Activated T-helper 1 cell treated with anti-CD3 and anti-CD28 coated beads, Interleukin-12 subunit alpha, Interleukin-12 subunit beta, Interleukin-2, Interleukin-4 antibody, amounts not matched to agents 30 ng/mL and 10 ng/mL and 1 ng/mL, durations not matched to agents 14 hours and 24 hours and 36 hours (primary cell): ENCODE results near the gene USP20. TPM values are rescaled to one million over a fixed set of nuclear protein-coding genes. Genes with fewer than 3 reads are reported as not detected.
A peak's percentile ranks its signal among the peaks of the same experiment; 100 is the strongest.

Experiments
- DNase-seq: peaks from one replicate; pipeline ENCODE4 v3.0.0; 2021; ENCODE audit warnings: low spot score
- H3K27ac Mint-ChIP-seq: one replicate; pipeline ENCODE4 v1.8.0; 2021; ENCODE audit warnings: mild to moderate bottlenecking, mixed read lengths
- H3K27me3 Mint-ChIP-seq: one replicate; pipeline ENCODE4 v1.8.0; 2022; ENCODE audit warnings: mild to moderate bottlenecking, moderate library complexity, mixed read lengths; ENCODE audit not compliant: insufficient read depth
- H3K36me3 Mint-ChIP-seq: one replicate; pipeline ENCODE4 v1.8.0; 2021; ENCODE audit warnings: low read depth, mixed read lengths
- H3K4me1 Mint-ChIP-seq: one replicate; pipeline ENCODE4 v1.8.0; 2021; ENCODE audit warnings: low read depth, mixed read lengths
- H3K4me3 Mint-ChIP-seq: one replicate; pipeline ENCODE4 v1.8.0; 2021; ENCODE audit warnings: mild to moderate bottlenecking, moderate library complexity, mixed read lengths
- H3K9me3 Mint-ChIP-seq: one replicate; pipeline ENCODE4 v1.8.0; 2021; ENCODE audit warnings: mixed read lengths
- intact Hi-C: fragments of 100-400 bp; cut with micrococcal nuclease; formaldehyde crosslinking; loops from one replicate; pipeline ENCODE4 v1.15.1; 2024
- total RNA-seq: library from RNA; stranded (reverse); gene quantifications from 2 replicates; pipeline ENCODE4 v1.2.3, GENCODE V29; 2022

Gene USP20
- total RNA-seq, 1 donor from 2014 or later: 50.2 TPM

DNA sequence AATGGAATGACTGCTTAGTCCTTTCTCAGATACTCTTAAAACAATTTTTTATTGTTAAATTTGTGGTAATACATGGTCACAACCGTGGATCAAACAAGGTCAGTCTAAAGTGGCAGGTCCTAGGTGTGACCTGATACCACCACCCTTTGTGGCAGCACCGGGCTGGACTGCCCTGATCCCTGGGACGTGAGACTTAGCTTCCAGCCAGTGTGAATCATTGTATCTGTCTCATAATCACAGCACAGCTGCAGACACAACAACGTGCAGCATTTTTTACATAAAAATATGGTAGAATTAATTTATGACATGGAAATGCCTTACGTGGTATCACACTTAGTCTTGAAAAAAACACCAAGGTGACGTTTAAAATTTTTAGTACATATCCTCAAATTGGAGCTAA lies 24.5 kb upstream of the USP20 start:
- Mint-ChIP-seq H3K9me3 (no peaks in the 10 kb centered on the region), H3K27ac (no peak overlapping the region), H3K4me1 (peaks cover 24% of the 10 kb centered on the region), H3K4me3 (no peak overlapping the region), H3K36me3 (peaks cover 64% of the 10 kb centered on the region), H3K27me3 (no peaks in the 10 kb centered on the region)
- intact Hi-C loops: no loop called here
- no peak for DNase-seq

DNA sequence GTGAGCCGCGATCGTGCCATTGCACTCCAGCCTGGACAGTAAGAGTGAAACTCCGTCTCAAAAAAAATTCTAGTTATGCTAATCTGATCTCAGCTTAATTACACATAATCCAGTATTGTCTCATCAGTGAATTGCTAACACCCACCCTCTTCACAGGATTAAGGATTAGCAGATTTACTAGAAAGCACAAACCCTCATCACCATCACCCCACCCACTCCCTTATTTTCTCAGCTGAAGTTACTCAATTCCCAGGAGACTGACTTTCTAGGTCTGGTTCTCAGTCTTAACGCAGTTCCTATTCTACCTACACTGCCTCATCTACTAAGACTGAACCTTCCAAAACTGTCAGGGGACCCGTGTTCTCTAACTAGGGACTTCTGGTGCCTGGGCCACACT lies 23.3 kb upstream of the USP20 start:
- H3K9me3 Mint-ChIP-seq: no peaks in the 10 kb centered on the region
- intact Hi-C loops: no loop called here
- peaks cover 62% of the 10 kb centered on the region for H3K36me3 Mint-ChIP-seq
- H3K27ac Mint-ChIP-seq: no peak overlapping the region
- H3K4me1 Mint-ChIP-seq: peaks cover 13% of the 10 kb centered on the region
- no peaks in the 10 kb centered on the region for H3K27me3 Mint-ChIP-seq
- no peak overlapping the region for H3K4me3 Mint-ChIP-seq
- DNase-seq: no peak

DNA sequence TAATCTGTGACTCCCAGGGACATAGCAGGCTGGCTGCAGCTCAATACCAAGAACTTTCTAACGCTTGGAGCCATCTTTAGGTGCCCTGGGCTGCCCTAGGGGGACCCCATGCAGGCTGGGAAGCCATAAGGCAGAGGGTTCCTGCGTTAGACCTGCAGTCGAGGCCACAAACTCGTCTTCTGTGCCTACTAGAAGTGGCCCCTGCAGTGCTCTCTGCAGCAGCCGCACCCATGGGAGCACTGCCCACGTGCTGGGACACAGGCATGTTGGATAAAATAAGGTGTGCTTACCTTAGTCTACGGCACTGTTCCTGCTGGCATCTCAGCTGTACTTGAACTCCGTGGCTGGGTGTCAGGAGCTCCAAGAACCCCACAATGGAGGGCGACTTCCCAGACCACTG lies 22.9 kb upstream of the USP20 start:
- Mint-ChIP-seq H3K36me3 (peaks cover 58% of the 10 kb centered on the region), H3K27me3 (no peaks in the 10 kb centered on the region), H3K4me3 (no peak overlapping the region), H3K27ac (no peak overlapping the region), H3K9me3 (no peaks in the 10 kb centered on the region), H3K4me1 (peaks cover 9% of the 10 kb centered on the region)
- no peak for DNase-seq
- intact Hi-C loops: no loop called here

DNA sequence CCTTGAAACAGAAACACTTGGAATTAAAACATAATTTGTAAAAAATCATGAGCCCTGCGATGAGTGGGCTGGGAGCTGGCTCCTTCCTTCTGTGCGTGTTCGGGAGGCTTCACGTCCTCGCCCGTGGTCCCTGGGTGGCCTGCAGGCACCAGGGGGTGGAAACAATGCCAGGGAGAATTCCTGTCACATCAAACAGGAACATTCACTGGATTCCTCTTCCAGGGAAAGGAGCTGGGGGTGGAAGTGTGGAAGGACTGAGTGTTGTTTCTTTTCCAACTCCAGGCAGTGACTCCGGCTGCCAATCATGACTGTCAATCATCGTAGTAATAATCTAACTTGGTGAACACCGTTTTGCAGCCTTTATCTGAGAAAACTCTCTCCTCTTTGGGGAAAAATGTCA lies 21.6 kb upstream of the USP20 start:
- Mint-ChIP-seq H3K9me3 (no peaks in the 10 kb centered on the region), H3K27me3 (no peaks in the 10 kb centered on the region), H3K4me1 (peaks cover 11% of the 10 kb centered on the region), H3K36me3 (peaks cover 58% of the 10 kb centered on the region), H3K27ac (no peak overlapping the region), H3K4me3 (no peak overlapping the region)
- intact Hi-C loops: no loop called here
- no peak for DNase-seq

DNA sequence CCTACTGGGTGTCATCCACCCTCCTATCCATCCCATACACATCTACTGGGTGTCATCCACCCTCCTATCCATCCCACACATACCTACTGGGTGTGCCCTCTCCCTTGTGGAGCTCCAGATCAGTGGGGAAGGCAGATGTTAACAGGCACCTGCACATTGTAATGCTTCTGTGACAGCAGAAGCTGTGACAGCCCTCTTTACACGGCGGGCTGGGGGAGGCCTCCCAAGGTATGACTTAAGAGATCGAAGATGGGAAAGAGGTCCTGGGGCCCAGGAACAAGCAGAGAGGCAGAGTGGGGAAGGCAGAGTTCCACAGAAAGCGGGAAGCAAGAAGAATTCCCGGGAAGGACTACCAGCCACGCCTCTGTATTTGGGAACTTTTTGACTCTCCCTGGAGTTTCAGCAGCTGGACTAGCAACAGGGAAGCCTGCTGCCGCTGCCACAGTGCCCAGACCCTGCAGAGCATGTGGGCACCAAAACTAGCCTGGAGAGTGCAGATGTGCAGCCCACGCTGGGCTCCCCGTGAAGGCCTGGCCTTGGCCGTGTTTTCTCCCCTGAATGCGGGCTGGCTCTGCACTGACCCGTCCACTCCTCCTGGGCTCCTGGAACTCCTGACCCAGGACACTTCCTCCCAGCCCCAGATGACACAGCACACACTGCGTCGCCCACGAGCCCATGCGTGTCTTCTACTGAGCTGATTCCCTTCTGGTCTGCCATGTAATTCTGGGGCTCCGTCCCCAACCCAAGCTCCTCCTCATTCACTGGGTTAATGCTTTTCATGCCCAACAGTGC lies 20.6 kb upstream of the USP20 start:
- no peak overlapping the region for H3K4me3 Mint-ChIP-seq
- no peak for DNase-seq
- H3K36me3 Mint-ChIP-seq: peaks cover 56% of the 10 kb centered on the region
- peak overlapping the region; percentile 18 for H3K27ac Mint-ChIP-seq
- H3K27me3 Mint-ChIP-seq: no peaks in the 10 kb centered on the region
- intact Hi-C loops: no loop called here
- no peaks in the 10 kb centered on the region for H3K9me3 Mint-ChIP-seq
- peaks cover 16% of the 10 kb centered on the region for H3K4me1 Mint-ChIP-seq

DNA sequence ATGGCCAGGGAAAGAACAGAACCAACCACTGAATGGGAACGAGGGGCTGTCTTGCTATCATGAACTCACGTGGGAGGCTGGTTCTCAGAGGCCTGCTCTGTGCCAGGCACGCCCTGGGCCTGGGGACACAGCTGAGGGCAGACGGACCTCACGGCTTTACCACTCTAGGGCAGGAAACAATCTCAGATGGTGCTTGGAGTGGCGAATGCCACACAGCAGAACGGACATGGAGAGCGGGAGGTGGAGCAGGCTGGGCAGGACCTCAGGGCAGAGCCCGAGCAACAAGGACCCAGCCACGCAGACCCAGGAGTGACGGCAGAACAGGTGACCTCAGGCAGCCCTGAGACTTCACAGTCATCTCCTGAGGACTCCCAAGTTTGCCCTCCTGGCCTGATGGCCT lies 20.0 kb upstream of the USP20 start:
- no peaks in the 10 kb centered on the region for H3K27me3 Mint-ChIP-seq
- peaks cover 15% of the 10 kb centered on the region for H3K4me1 Mint-ChIP-seq
- H3K36me3 Mint-ChIP-seq: peaks cover 50% of the 10 kb centered on the region
- H3K9me3 Mint-ChIP-seq: no peaks in the 10 kb centered on the region
- H3K27ac Mint-ChIP-seq: peak overlapping the region; percentile 12
- H3K4me3 Mint-ChIP-seq: no peak overlapping the region
- no peak for DNase-seq
- intact Hi-C loops: no loop called here

DNA sequence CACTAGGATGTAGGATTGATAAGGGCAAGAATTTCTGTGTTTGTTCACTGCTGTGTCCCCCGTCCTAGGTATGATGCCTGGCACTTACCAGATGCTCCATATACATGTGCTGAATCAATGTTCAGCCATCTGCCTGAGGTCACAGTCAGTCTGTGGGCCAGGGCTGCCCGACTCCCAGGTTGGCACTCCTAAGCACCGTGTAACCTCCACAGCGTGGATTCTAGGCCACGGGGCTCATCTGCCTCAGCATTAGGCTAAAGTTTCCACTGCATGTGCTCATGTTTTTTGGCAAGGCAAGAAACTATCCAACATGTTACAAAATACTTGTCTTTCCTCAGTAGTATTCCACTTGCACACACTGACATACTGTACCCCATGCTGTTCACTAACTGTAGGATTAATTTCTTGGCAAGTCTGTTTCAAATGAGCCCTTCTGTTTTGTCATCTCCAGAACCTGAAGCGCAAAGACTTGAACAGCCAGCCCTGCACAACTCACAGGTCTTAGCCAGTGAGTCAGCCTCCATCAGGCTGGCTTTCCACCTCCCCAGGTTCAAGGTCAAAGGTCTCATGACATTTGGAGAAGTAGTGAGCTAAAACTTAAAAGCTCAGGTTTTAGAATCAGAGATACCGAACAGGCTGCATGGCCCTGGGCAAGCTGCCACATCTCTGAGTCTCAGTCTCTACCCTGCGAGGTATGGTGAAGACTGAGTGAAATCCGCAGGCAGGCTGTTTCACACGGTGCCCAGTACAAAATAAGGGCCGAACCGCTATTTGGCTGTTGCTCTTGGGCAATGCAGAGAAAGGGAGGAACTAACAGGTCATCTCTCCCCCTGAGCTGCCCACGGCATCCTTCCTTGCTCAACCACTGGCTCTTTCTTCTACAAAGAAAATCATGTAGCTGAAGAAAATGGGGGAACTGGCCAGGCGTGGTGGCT lies 18.5 kb upstream of the USP20 start:
- DNase-seq: no peak
- H3K36me3 Mint-ChIP-seq: peaks cover 42% of the 10 kb centered on the region
- no peaks in the 10 kb centered on the region for H3K9me3 Mint-ChIP-seq
- H3K4me1 Mint-ChIP-seq: peaks cover 11% of the 10 kb centered on the region
- H3K27me3 Mint-ChIP-seq: no peaks in the 10 kb centered on the region
- intact Hi-C loops: no loop called here
- no peak overlapping the region for H3K4me3 Mint-ChIP-seq
- no peak overlapping the region for H3K27ac Mint-ChIP-seq

DNA sequence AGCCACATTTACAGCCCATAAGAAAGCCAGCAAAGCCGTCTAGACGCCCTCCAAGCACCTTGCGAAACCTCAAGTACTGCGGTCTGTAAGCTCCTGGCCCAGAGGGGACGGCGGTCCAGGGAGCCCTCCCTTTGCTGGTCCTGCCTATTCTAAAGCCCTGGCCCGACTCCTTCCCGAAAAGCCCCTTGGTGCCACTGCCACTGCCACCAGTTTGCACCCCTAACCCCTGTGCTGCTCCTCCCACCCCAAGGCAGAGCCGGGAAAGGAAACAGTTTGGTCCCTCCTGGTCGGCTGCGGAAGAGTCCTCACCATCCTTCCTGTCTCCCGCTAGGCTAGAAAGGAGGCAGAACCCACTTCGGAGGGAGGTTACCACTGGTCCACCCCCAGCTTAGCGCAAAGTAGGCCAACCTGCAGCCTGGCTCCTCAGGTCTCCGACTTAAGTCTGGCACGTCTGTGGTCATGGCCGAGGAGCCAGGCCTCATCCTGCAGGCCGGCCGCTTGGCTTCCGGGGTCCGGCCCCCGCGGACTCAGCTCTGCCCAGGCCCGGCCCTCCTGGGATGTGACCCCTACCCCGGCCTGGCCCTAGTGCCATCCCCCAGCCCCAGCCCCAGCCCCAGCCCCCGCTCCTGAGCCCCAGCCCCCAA lies 12.2 kb upstream of the USP20 start:
- Mint-ChIP-seq H3K36me3 (peaks cover 27% of the 10 kb centered on the region), H3K4me3 (peak overlapping the region; percentile 91), H3K4me1 (peaks cover 18% of the 10 kb centered on the region), H3K27ac (peak overlapping the region; percentile 68), H3K9me3 (no peaks in the 10 kb centered on the region), H3K27me3 (no peaks in the 10 kb centered on the region)
- intact Hi-C loops: loop anchor here (5.0 kb wide), 3 partner anchors 44 to 414 kb away; partner anchors contain the start of gene FNBP1
- peak; percentile 11 for DNase-seq

DNA sequence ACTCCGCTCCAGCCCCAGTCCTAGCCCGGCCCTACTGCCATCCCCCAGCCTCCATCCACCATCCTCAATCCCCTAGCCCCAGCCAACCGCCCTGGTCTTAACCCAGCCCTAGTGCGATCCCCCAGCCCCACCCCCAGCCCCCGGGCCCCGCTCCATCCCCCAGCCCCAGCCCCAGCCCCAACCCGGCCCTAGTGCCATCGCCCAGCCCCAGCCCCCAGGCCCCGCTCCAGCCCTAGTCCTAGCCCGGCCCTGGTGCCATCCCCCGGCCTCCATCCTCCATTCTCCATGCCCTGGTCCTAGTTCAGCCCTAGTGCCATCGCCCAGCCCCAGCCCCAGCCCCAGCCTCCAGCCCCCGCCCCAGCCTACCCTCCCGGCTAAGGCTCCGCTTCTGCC lies 11.7 kb upstream of the USP20 start:
- H3K4me3 Mint-ChIP-seq: peak overlapping the region; percentile 91
- no peaks in the 10 kb centered on the region for H3K9me3 Mint-ChIP-seq
- no peak for DNase-seq
- intact Hi-C loops: loop anchor here (5.0 kb wide), 3 partner anchors 44 to 414 kb away; partner anchors contain the start of gene FNBP1
- H3K4me1 Mint-ChIP-seq: peaks cover 17% of the 10 kb centered on the region
- peak overlapping the region; percentile 76 for H3K27ac Mint-ChIP-seq
- no peaks in the 10 kb centered on the region for H3K27me3 Mint-ChIP-seq
- H3K36me3 Mint-ChIP-seq: peaks cover 25% of the 10 kb centered on the region

DNA sequence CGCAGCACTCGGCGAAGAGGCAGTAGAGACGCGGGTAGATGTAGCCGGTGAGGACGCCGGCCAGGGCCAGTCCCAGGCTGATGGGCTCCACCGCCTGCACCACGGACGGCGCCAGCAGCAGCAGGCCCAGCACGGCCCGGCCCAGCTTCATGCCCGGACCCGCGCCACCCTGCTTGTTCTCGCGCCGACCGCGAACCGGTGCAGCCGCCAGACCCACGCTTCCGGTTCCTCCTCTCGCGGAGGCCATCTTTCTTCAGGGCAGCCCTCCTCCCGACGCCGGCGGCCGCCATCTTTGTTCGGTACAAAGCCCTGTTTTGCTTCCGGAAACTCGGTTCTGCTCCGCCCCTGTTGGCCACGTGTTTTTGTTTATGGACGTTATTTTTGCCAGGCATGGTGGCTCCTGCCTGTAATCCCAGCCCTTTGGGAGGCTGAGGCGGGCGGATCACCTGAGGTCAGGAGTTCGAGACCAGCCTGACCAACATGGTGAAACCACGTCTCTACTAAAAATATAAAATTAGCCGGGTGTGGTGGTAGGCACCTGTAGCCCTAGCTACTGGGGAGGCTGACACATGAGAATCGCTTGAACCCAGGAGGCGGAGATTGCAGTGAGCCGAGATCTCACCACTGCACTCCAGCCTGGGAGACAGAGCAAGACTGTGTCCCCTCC lies 11.2 kb upstream of the USP20 start, which contains the start of gene TOR1A:
TOR1A (minus strand) TSS at position 202 of the 667 bp plus-strand sequence; CDS start at position 151, 51 bp downstream.
- Mint-ChIP-seq H3K4me3 (peak within 1 kb of the TSS; percentile 91), H3K9me3 (no peaks in the 10 kb centered on the region), H3K36me3 (peaks cover 23% of the 10 kb centered on the region), H3K27ac (peak within 1 kb of the TSS; percentile 86), H3K27me3 (no peaks in the 10 kb centered on the region), H3K4me1 (peaks cover 12% of the 10 kb centered on the region)
- intact Hi-C loops: loop anchor here (1.0 to 5.0 kb wide), 6 partner anchors 11 to 413 kb away; partner anchors contain the start of genes C9orf78, FNBP1, TOR1B and USP20
- DNase-seq: peak; percentile 89

DNA sequence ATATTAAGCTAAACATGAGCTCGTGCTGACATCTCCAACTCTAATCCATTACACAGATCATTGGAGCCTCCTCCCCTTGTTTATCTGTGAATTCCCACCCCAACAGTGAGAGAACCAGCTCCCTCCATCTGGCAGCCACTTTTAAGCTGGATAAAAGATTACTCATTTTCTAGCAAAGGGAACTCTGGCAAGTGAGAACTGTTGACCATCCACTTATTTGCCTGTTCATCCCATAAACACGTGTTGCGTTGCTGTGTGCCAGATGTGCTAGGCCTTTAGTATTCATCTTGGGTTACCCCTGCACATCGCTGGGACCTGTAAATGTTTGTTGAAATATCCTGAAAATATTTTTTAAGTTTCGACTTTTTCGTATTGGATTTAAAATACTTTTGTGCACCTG lies 8.9 kb upstream of the USP20 start:
- Mint-ChIP-seq H3K4me3 (no peak overlapping the region), H3K36me3 (peaks cover 36% of the 10 kb centered on the region), H3K4me1 (peaks cover 11% of the 10 kb centered on the region), H3K27ac (no peak overlapping the region), H3K9me3 (no peaks in the 10 kb centered on the region), H3K27me3 (no peaks in the 10 kb centered on the region)
- no peak for DNase-seq
- intact Hi-C loops: no loop called here

DNA sequence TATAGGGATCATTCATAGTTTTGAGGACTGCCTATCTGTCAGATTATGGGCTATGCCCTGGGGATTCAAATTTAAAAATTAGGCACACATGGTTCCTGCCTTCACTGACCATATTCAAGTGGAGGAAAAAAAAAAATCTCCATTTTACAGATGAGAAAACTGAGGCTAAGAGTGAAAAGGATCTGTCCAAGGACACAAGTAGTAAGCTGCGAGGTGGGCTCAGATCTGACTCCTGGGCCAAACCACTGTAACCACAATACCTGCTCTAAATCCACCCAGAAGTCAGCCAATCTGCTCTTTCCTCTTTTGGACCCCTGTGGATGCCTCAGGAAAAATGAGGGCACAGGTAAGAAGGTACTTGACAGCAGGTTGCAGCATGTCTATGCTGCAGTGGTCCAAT lies 8.5 kb upstream of the USP20 start:
- Mint-ChIP-seq H3K4me1 (peaks cover 11% of the 10 kb centered on the region), H3K9me3 (no peaks in the 10 kb centered on the region), H3K36me3 (peaks cover 37% of the 10 kb centered on the region), H3K4me3 (no peak overlapping the region), H3K27me3 (no peaks in the 10 kb centered on the region), H3K27ac (no peak overlapping the region)
- DNase-seq: no peak
- intact Hi-C loops: no loop called here
